NCI-H510A treated with DMSO at 0.1 percent for 48 hours (cell line): ENCODE measurements around the gene BTBD19.

Source experiments
- DNase-seq: peaks from one replicate; lab custom pipeline; 2025; lab: John Stamatoyannopoulos, UW

BTBD19 gene

DNA sequence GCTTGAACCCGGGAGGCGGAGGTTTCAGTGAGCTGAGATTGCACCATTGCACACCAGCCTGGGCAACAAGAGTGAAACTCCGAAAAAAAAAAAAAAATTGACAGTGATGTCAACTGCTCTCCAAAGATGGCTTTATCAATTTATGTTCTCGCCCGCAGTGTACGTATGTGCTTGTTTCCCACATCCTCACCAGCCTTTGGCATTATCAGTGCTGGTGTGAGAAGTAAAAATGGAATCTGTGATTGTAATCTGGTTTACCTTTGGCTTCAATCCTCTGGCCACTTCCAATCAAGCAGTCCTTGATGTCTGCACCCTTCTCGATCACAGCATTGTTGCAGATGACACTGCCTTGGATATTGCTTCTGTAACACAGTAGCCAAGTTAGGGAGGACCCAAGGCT, 49.1 kb downstream of the BTBD19 start:
- no peak for DNase-seq

DNA sequence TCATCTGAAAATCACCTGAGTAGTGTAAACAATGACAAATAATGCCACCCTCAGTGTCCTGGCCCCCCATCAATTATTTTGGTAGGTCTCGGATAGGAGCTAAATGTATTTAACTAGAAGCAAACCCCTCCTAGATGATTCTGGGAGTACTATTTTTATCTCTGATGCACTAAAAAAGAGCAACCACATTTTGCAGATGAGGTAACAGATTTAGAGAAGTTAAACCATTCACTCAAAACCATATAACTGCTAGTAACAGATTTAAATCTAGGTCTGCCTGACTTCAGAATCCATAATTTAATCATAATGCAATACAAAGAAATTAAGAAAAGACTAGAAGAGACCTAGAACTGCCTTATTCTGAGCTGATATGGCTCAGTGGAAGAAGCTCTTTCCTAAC, 52.0 kb downstream of the BTBD19 start:
- DNase-seq: no peak

DNA sequence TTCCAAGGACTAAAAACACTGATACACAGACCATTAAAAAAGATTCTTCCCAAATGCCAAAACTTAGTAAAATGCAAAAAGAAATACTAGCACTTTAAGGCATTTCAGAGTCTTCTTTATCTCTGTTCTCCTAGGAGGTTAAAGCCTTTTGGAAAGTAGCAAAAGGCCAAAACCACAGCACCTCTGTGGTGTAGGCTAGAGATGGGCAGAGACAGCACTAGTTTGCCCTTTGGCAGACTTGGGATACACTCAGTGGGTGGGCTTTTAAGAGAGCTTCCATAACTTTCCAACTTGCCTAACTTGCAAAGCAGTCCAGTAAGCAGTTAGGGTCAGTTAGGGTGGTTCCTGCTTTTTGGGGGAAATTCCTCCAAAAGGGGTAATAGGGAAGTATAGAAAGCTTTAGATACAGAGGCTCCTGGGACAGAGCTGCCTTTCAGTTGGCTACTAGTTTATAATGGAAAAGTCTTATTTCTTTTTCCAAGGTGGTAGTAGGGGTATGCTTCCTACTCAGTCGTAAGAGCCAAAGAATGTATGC, 52.6 kb downstream of the BTBD19 start:
- DNase-seq: no peak

DNA sequence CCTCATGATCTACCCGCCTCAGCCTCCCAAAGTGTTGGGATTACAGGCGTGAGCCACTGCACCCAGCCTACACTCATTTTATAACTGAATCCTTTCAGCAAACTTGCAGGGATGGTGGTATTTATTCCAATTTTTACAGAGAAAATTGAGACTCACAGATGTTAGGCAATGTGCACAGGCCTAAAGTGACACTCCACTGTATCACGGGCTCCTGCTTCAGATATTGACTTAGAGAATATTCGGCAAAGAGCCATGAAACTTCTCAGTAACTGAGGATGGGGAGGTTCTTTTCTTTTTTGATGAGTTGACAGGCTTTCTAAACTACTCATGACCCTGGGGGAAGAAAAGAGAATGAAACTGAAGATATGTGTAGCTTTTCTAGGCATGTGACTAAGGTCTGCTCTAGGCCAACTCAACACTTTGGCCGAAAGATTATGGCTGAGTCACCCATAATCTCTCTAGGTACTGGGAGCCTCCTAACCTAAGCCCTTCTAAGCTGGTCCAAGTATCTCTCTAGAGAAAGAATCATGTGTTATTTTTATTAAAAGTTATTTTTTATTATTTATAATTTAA, 54.6 kb downstream of the BTBD19 start:
- DNase-seq: no peak
